A549 (cell line): Measurements from ENCODE around the gene EIF3B. TPM values are rescaled to one million over a fixed set of nuclear protein-coding genes. Genes with fewer than 3 reads are reported as not detected.

Experiments
- ATAC-seq, 2 experiments: fragments of 200-7000 bp in 1 of 2; fragments of >200 bp in 1 of 2; cut with Nextera tagmentation in 1 of 2; cut with Tn5 transposase in 1 of 2; 3 replicates each; pipeline versions ENCODE4 v1.8.0 to v1.9.1; 2018 to 2020; ENCODE audit warnings: mild to moderate bottlenecking in 1 of 2, moderate library complexity in 1 of 2
- CTCF ChIA-PET: fragments of 300-600 bp; sonication (Branson Sonifier 250); formaldehyde crosslinking; extraction: SDS; loops from one replicate; lab custom pipeline; 2021; ENCODE audit warnings: antibody characterized with exemption, inconsistent platforms; lab: Yijun Ruan, JAX
- POLR2A ChIA-PET: fragments of 350-600 bp; formaldehyde crosslinking; extraction: SDS; loops from one replicate; lab custom pipeline; 2021; ENCODE audit warnings: antibody characterized with exemption, inconsistent platforms; lab: Yijun Ruan, JAX
- DNase-seq, 2 experiments: peaks; one replicate each; pipeline versions ENCODE4 v3.0.0 to v3.0.0-alpha.2; 2011 to 2016; ENCODE audit warnings: low read depth in 1 of 2, low spot score in 1 of 2
- FAIRE-seq: peaks from 2 replicates; lab custom pipeline; 2011; peaks lifted over from hg19 to GRCh38; lab: Jason Lieb, UNC
- H3K27ac ChIP-seq, 2 experiments: fragments of >200 bp; sonication (Bioruptor Twin); formaldehyde crosslinking; 3 replicates each; pipeline ENCODE4 v1.5.1; 2016 to 2017
- H3K4me1 ChIP-seq: fragments of >200 bp; sonication (Bioruptor Twin); formaldehyde crosslinking; 3 replicates; pipeline ENCODE4 v1.6.1; 2016
- H3K4me2 ChIP-seq: fragments of >200 bp; sonication (Bioruptor Twin); formaldehyde crosslinking; 3 replicates; pipeline ENCODE4 v1.6.1; 2016
- H3K4me3 ChIP-seq: fragments of >200 bp; sonication (Bioruptor Twin); formaldehyde crosslinking; 3 replicates; pipeline ENCODE4 v1.5.1; 2016
- H3K9me3 ChIP-seq: fragments of >200 bp; sonication (Bioruptor Twin); formaldehyde crosslinking; 3 replicates; pipeline ENCODE4 v1.6.1; 2016
- BCL3 ChIP-seq: fragments of >200 bp; sonication (Bioruptor Twin); formaldehyde crosslinking; IDR thresholded peaks from 3 replicates; pipeline ENCODE4 v1.6.1; 2016
- BHLHE40 ChIP-seq: IDR thresholded peaks from 2 replicates; pipeline ENCODE4 v1.6.1; 2012; ENCODE audit warnings: low read depth, low read length, inconsistent platforms
- E2F6 ChIP-seq: IDR thresholded peaks from 2 replicates; pipeline ENCODE4 v1.6.1; 2012; ENCODE audit warnings: low read depth, borderline replicate concordance
- ELK1 ChIP-seq: fragments of 150-350 bp; IDR thresholded peaks from 2 replicates; pipeline ENCODE4 v1.6.1; 2014; ENCODE audit warnings: low read depth, mild to moderate bottlenecking, low read length
- GATA3 ChIP-seq: IDR thresholded peaks from 2 replicates; pipeline ENCODE4 v1.6.1; 2012; ENCODE audit warnings: borderline replicate concordance
- HDAC2 ChIP-seq: fragments of 200-600 bp; sonication (generic); IDR thresholded peaks from 2 replicates; pipeline ENCODE4 v1.6.1; 2016
- HES2 ChIP-seq: fragments of >200 bp; sonication (Bioruptor Twin); formaldehyde crosslinking; IDR thresholded peaks from 2 replicates; pipeline ENCODE4 v1.6.1; 2016
- HEYL ChIP-seq: fragments of 250-450 bp; sonication (Bioruptor Pico); IDR thresholded peaks from 2 replicates; pipeline ENCODE4 v1.8.0; 2021; ENCODE audit warnings: mild to moderate bottlenecking, moderate library complexity
- HMGXB4 ChIP-seq: fragments of 250-450 bp; sonication (Bioruptor Pico); IDR thresholded peaks from 2 replicates; pipeline ENCODE4 v1.5.0; 2021; ENCODE audit warnings: mild to moderate bottlenecking, moderate library complexity, borderline replicate concordance
- HOXA7 ChIP-seq: fragments of 250-450 bp; sonication (Bioruptor Pico); IDR thresholded peaks from 2 replicates; pipeline ENCODE4 v1.5.0; 2020; ENCODE audit warnings: mild to moderate bottlenecking, moderate library complexity
- HOXB5 ChIP-seq: fragments of 250-450 bp; sonication (Bioruptor Pico); IDR thresholded peaks from 2 replicates; pipeline ENCODE4 v1.5.0; 2020; ENCODE audit warnings: mild to moderate bottlenecking, moderate library complexity
- JUN ChIP-seq, 2 experiments: fragments of >200 bp; sonication (Bioruptor Twin); formaldehyde crosslinking; IDR thresholded peaks; 2 replicates in 1 of 2; 3 replicates in 1 of 2; pipeline ENCODE4 v1.6.1; 2016 to 2017
- JUNB ChIP-seq: fragments of >200 bp; sonication (Bioruptor Twin); formaldehyde crosslinking; IDR thresholded peaks from 2 replicates; pipeline ENCODE4 v1.6.1; 2016
- KDM5A ChIP-seq: fragments of 200-600 bp; sonication (generic); IDR thresholded peaks from 2 replicates; pipeline ENCODE4 v1.6.1; 2016; ENCODE audit warnings: antibody characterized with exemption, mild to moderate bottlenecking
- MAFK ChIP-seq: fragments of 450-650 bp; IDR thresholded peaks from 2 replicates; pipeline ENCODE4 v1.6.1; 2014; ENCODE audit not compliant: partially characterized antibody
- MAX ChIP-seq: IDR thresholded peaks from 2 replicates; pipeline ENCODE4 v1.6.1; 2012
- NR3C1 ChIP-seq: fragments of >200 bp; sonication (Bioruptor Twin); formaldehyde crosslinking; IDR thresholded peaks from 3 replicates; pipeline ENCODE4 v1.6.1; 2017
- PBX3 ChIP-seq: IDR thresholded peaks from 2 replicates; pipeline ENCODE4 v1.6.1; 2012
- REST ChIP-seq: fragments of 200-600 bp; sonication (generic); IDR thresholded peaks from 2 replicates; pipeline ENCODE4 v1.6.1; 2016; ENCODE audit warnings: antibody characterized with exemption, mild to moderate bottlenecking, moderate library complexity
- TFCP2L1 ChIP-seq: fragments of 250-450 bp; sonication (Bioruptor Pico); IDR thresholded peaks from 2 replicates; pipeline ENCODE4 v1.5.0; 2021; ENCODE audit warnings: mild to moderate bottlenecking
- USF2 ChIP-seq: fragments of 450-650 bp; IDR thresholded peaks from 2 replicates; pipeline ENCODE4 v1.6.1; 2014; ENCODE audit warnings: antibody characterized with exemption
- ZFP36 ChIP-seq: fragments of 450-650 bp; IDR thresholded peaks from 2 replicates; pipeline ENCODE4 v1.6.1; 2014; ENCODE audit warnings: borderline replicate concordance; ENCODE audit not compliant: partially characterized antibody
- WGBS: methylation state at CpG from one replicate; pipeline ENCODE4 v1.1.6; 2017; ENCODE audit errors: missing lambda C conversion rate; 5-methylcytosine and 5-hydroxymethylcytosine counted together
- polyA plus RNA-seq, 4 experiments: library from polyadenylated mRNA; depleted of rRNA in 3 of 4; stranded (reverse); fragments of >200 nt; fragmentation: RNase III in 1 of 4; extraction: RNeasy Plus Mini Kit Qiagen cat#74134 plus additional on column Dnase treatment in 1 of 4; gene quantifications; 2 replicates in 3 of 4; 3 replicates in 1 of 4; pipeline ENCODE4 v1.2.3, GENCODE V29; 2011 to 2017

EIF3B gene
- polyA plus RNA-seq, 2 of the 4 experiments (the other 2 are of a cell fraction), result 207 to 219 TPM

- TF ChIP-seq HMGXB4 (CRISPR knock-in tag) (no peak), HEYL (CRISPR knock-in tag) (no peak), HOXA7 (peak; percentile 10; the same call in 1 of the 2 replicates), HOXB5 (CRISPR knock-in tag) (peak; percentile 93), PBX3 (no peak), E2F6 (peak; percentile 100)
Observed at GRCh38 chr7:2353936-2354185, 766 bp upstream of the EIF3B start (continued).

- FAIRE-seq, result no peak
- H3K4me1 ChIP-seq, result peaks cover 26% of the 10 kb centered on the region
- TF ChIP-seq MAX (no peak), HEYL (CRISPR knock-in tag) (no peak), MAFK (no peak), HDAC2 (no peak), JUN (IDR thresholded peaks at IDR 0.05) (0 out of 5 replicates have a peak, but pooled peaks of 1 of the 2 experiments have one; percentile 0), TFCP2L1 (CRISPR knock-in tag) (no peak), HOXB5 (CRISPR knock-in tag) (no peak), USF2 (no peak), BCL3 (peak; percentile 67; the same call in 1 of the 3 replicates)
- H3K4me3 ChIP-seq, result peak overlapping the region; percentile 99
- ChIA-PET POLR2A (interaction anchor here (1.0 to 2.3 kb wide), 7 partner anchors 11 to 113 kb away, joined by 3 to 11 read pairs (median 6); partner anchors contain the start of genes CHST12, MRM2 and NUDT1), CTCF (interaction anchor here (0.9 to 2.4 kb wide), 4 partner anchors 9 to 799 kb away, joined by 3 to 7 read pairs (median 4); no protein-coding TSS in a partner anchor)
- peak; percentile 22 to 26 for DNase-seq
- peak overlapping the region; percentile 84 for H3K4me2 ChIP-seq
- peak overlapping the region; percentile 97 to 100 for H3K27ac ChIP-seq
- H3K9me3 ChIP-seq, result no peaks in the 10 kb centered on the region
- ATAC-seq, result peak; percentile 1 to 32; a peak in 5 of 6 replicates
- WGBS, result 3% methylated on average over 51 of the region's 92 CpGs
Observed at GRCh38 chr7:2354939-2355704, 495 bp downstream of the EIF3B start.

- FAIRE-seq, result no peak
- no peak for TF ChIP-seq GATA3
- no peak for TF ChIP-seq ZFP36
- no peak for TF ChIP-seq KDM5A
- TF ChIP-seq NR3C1, result no peak
- TF ChIP-seq HES2, result no peak
- no peak for TF ChIP-seq BHLHE40
- TF ChIP-seq REST, result no peak
- no peak for TF ChIP-seq JUNB
- no peak for TF ChIP-seq ELK1
Observed at GRCh38 chr7:2355705-2356008, 1.0 kb downstream of the EIF3B start.

More at GRCh38 chr7:2355705-2356008, 1.0 kb downstream of the EIF3B start:
- Histone ChIP-seq H3K4me2 (peak overlapping the region; percentile 84), H3K4me3 (peak overlapping the region; percentile 99), H3K27ac (peak overlapping the region; percentile 97 to 100), H3K9me3 (no peaks in the 10 kb centered on the region), H3K4me1 (peaks cover 26% of the 10 kb centered on the region)
- ChIA-PET POLR2A (interaction anchor here (0.8 to 2.3 kb wide), 4 partner anchors 14 to 114 kb away, joined by 3 to 11 read pairs (median 6); partner anchors contain the start of genes CHST12, MRM2 and NUDT1), CTCF (interaction anchor here (0.9 to 1.8 kb wide), 2 partner anchors 8 to 113 kb away, joined by 3 to 5 read pairs; no protein-coding TSS in a partner anchor)
- 4% methylated on average over 5 of the region's 9 CpGs for WGBS
- peak in 1 of 2 experiments; percentile 31 for DNase-seq
- no peak; a peak in 1 of 6 replicates for ATAC-seq
